ENCODE measurements around the gene GRK4. TPM values are rescaled to one million over a fixed set of nuclear protein-coding genes. Genes with fewer than 3 reads are reported as not detected.

The GRK4 gene
- total and polyA plus RNA-seq, 2 of the 4 experiments (the other 2 are of a cell fraction), result 1.6 to 2.2 TPM

DNA sequence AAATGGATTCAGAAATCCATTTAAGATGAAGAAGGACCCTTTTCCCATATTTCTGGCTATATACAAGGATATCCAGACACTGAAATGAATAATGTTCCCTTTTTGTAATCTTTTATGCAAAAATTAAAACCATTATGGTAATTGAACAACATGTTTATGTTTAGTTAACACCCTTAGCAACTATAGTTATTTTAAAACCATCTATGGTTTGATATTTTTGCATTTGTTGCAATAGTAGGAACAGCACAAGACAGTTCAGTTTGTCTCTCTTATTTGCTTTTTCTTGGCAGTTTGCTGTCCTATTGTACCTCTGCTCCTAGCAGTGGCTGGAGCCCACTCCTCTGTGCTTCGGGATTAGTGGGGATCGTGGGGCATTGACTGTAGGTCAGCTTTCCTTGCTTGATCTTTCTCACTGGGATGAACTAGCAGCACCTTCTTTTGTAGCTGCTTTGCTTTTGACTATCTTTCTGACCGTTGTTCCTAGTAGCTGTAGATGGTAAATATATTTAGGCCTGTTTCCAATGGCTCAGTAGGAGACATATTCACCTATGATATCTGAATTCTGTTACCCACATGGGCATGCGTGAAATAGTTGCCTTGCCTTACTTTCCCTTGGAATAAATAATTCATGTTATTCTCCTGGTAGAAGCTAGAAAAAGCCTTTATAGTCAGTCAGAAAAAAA, 123.9 kb downstream of the GRK4 start:
- Histone ChIP-seq H2BK120ac (ENCODE audit: low read depth, low read length) (no peak overlapping the region), H2AK5ac (ENCODE audit: low read depth, low read length) (no peak overlapping the region), H2BK5ac (ENCODE audit: low read depth, low read length, poor library complexity, severe bottlenecking) (no peak overlapping the region), H3K36me3 (ENCODE audit: control insufficient read depth, insufficient read depth, low read length) (peaks cover 8% of the 10 kb centered on the region), H3K4me3 (ENCODE audit: insufficient read depth, low read depth, low read length) (no peak overlapping the region), H4K8ac (ENCODE audit: low read depth in 2 of 2, low read length in 2 of 2) (no peak overlapping the region), H3K9me1 (ENCODE audit: insufficient read depth, low read length) (peaks cover 10% of the 10 kb centered on the region), H3K9ac (ENCODE audit: low read depth, low read length) (no peak overlapping the region), H3K18ac (ENCODE audit: low read depth, low read length) (no peak overlapping the region), H3K23ac (ENCODE audit: low read depth, low read length) (no peak overlapping the region), H3K79me1 (ENCODE audit: low read depth in 1 of 2, low read length in 2 of 2) (peaks cover 31 to 42% of the 10 kb centered on the region in 2 experiments), H2BK20ac (ENCODE audit: low read depth, low read length) (no peak overlapping the region), H3K27me3 (ENCODE audit: control insufficient read depth, insufficient read depth, low read length) (no peaks in the 10 kb centered on the region), H3K14ac (replicated peaks; ENCODE audit: low read depth, low read length) (no peak overlapping the region), H3K4me1 (ENCODE audit: control insufficient read depth, insufficient read depth, low read length) (no peaks in the 10 kb centered on the region), H3K4ac (ENCODE audit: low read depth, low read length) (no peak overlapping the region), H3K27ac (ENCODE audit: insufficient read depth, low read length) (no peak overlapping the region), H2AFZ (replicated peaks; ENCODE audit: low read length, poor library complexity) (no peak overlapping the region), H4K20me1 (ENCODE audit: insufficient read depth, low read length) (peaks cover 26% of the 10 kb centered on the region), H3K4me2 (ENCODE audit: low read depth, low read length) (no peak overlapping the region), H3K56ac (ENCODE audit: extremely low read depth, insufficient read depth, low read length) (no peak overlapping the region), H3K9me3 (ENCODE audit: control insufficient read depth, insufficient read depth, low read length) (no peaks in the 10 kb centered on the region), H4K91ac (ENCODE audit: insufficient read depth, low read depth, low read length) (no peak overlapping the region), H4K5ac (ENCODE audit: low read depth, low read length) (no peak overlapping the region), H2BK15ac (ENCODE audit: low read depth, low read length) (no peak overlapping the region), H2AK9ac (replicated peaks; ENCODE audit: low read depth, low read length, poor library complexity) (no peak overlapping the region)
- ATAC-seq (ENCODE audit: low read depth) (no peak), DNase-seq (no peak)
- in situ Hi-C loops (cut with MboI; ENCODE audit: low sequenced_read_pairs) (no loop called here), intact Hi-C loops (cut with micrococcal nuclease) (no loop called here), dilution Hi-C loops (cut with HindIII; ENCODE audit: low sequenced_read_pairs, unreplicated experiment) (no loop called here)
- no TSS peak for BruUV-seq (replicated peaks)
- WGBS, 2 experiments (ENCODE audit: extremely low coverage in 2 of 2, insufficient read length in 1 of 2), result no CpG with 5 or more reads among the region's 4 CpGs
- TF ChIP-seq SMC3 (IDR thresholded peaks at IDR 0.05; ENCODE audit: low read depth, low read length) (no peak), CHD1 (IDR thresholded peaks at IDR 0.05; ENCODE audit: low read depth, low read length) (no peak), RFX5 (IDR thresholded peaks at IDR 0.05; ENCODE audit: low read depth, low read length) (no peak), POLR2A (IDR thresholded peaks at IDR 0.05; ENCODE audit: low read depth, low read length) (no peak), FOS (IDR thresholded peaks at IDR 0.05; ENCODE audit: low read depth, low read length) (no peak), MXI1 (IDR thresholded peaks at IDR 0.05; ENCODE audit: borderline replicate concordance, low read depth, low read length) (no peak), RCOR1 (IDR thresholded peaks at IDR 0.05; ENCODE audit: insufficient replicate concordance, low read length) (no peak)
- CTCF ChIA-PET, result no interaction called here
- POLR2A ChIA-PET (ENCODE audit: unreplicated experiment), result no interaction called here

Small RNA genes lying within 50 kb of the gene (microRNA-seq; reads per million reads assigned to microRNA genes)
- gene RF02134 (ENCODE audit: insufficient read depth, insufficient read length) (not detected), gene RF02135 (ENCODE audit: insufficient read depth, insufficient read length) (not detected), gene RNU6-204P (ENCODE audit: insufficient read depth, insufficient read length) (not detected)

Small RNA genes lying within 50 kb of the gene (small RNA-seq; reads per million reads assigned to genes)
- gene RF02134, result 0 reads per million in 5 experiments
- gene RF02135, result 0 reads per million in 5 experiments
- gene RNU6-204P, result 0.11 to 86.1 (median 1.6) reads per million in 5 experiments

Other genes with a start within 250 kb of the GRK4 start
- 33.3 and 36.9 TPM in 2 replicates for gene TNIP2, start 207.2 kb upstream of the GRK4 start, total RNA-seq (2012; rRNA removed)
- 38.5 and 46.1 TPM in 2 replicates for gene TNIP2, start 207.2 kb upstream of the GRK4 start, polyA plus RNA-seq (2012; rRNA removed)
- gene SH3BP2, start 170.5 kb upstream of the GRK4 start, total RNA-seq (2012; rRNA removed), result 8.9 and 9.0 TPM in 2 replicates
- 37.2 and 45.3 TPM in 2 replicates for gene SH3BP2, start 170.5 kb upstream of the GRK4 start, polyA plus RNA-seq (2012; rRNA removed)
- gene ADD1, start 119.7 kb upstream of the GRK4 start, total RNA-seq (2012; rRNA removed), result 117 and 122 TPM in 2 replicates
- 190 and 215 TPM in 2 replicates for gene ADD1, start 119.7 kb upstream of the GRK4 start, polyA plus RNA-seq (2012; rRNA removed)
- 10.9 and 19.2 TPM in 2 replicates for gene NOP14, start 165 bp upstream of the GRK4 start, total RNA-seq (2012; rRNA removed)
- gene NOP14, start 165 bp upstream of the GRK4 start, polyA plus RNA-seq (2012; rRNA removed), result 11.3 and 12.6 TPM in 2 replicates
- not detected in 2 replicates for gene HTT-AS, start 111.0 kb downstream of the GRK4 start, total RNA-seq (2012; rRNA removed)
- gene HTT-AS, start 111.0 kb downstream of the GRK4 start, polyA plus RNA-seq (2012; rRNA removed), result not detected in 2 replicates
- 14.3 and 16.1 TPM in 2 replicates for gene HTT, start 111.1 kb downstream of the GRK4 start, total RNA-seq (2012; rRNA removed)
- 11.6 and 18.7 TPM in 2 replicates for gene HTT, start 111.1 kb downstream of the GRK4 start, polyA plus RNA-seq (2012; rRNA removed)